ENCODE results near the gene ZMYM3.

GRCh38 chrX:71224098-71224708 is 29.7 kb downstream of the ZMYM3 start:
- no peak for TF ChIP-seq CTCF (IDR thresholded peaks at IDR 0.05)
- no peak for TF ChIP-seq EZH2 (IDR thresholded peaks at IDR 0.05; ENCODE audit: borderline replicate concordance, insufficient read depth, low read depth, low read length, poor library complexity, severe bottlenecking)
